GM19193 (cell line): ENCODE data around the gene ZDHHC14.

ENCODE experiments used
- POLR2A ChIP-seq: IDR thresholded peaks from 4 replicates; pipeline ENCODE4 v1.6.1; 2011; ENCODE audit not compliant: insufficient read depth, insufficient read length; ENCODE audit errors: extremely low read depth

The ZDHHC14 gene

GRCh38 chr6:157498817-157499216, 117.8 kb downstream of the ZDHHC14 start:
- TF ChIP-seq POLR2A = no peak

GRCh38 chr6:157500022-157500421, 119.0 kb downstream of the ZDHHC14 start:
- no peak for TF ChIP-seq POLR2A

GRCh38 chr6:157503018-157503747, 122.2 kb downstream of the ZDHHC14 start:
- TF ChIP-seq POLR2A = no peak

- no peak for TF ChIP-seq POLR2A
Observed at GRCh38 chr6:157505912-157506491, 125.0 kb downstream of the ZDHHC14 start.

GRCh38 chr6:157510323-157511188, 129.6 kb downstream of the ZDHHC14 start:
- no peak for TF ChIP-seq POLR2A

- no peak for TF ChIP-seq POLR2A
Observed at GRCh38 chr6:157511682-157512381, 130.8 kb downstream of the ZDHHC14 start.

- no peak for TF ChIP-seq POLR2A
Observed at GRCh38 chr6:157512382-157512682, 131.3 kb downstream of the ZDHHC14 start.

GRCh38 chr6:157513004-157513603, 132.1 kb downstream of the ZDHHC14 start:
- no peak for TF ChIP-seq POLR2A

- TF ChIP-seq POLR2A = no peak
Observed at GRCh38 chr6:157513619-157514485, 132.9 kb downstream of the ZDHHC14 start.

GRCh38 chr6:157514659-157515496, 133.9 kb downstream of the ZDHHC14 start:
- no peak for TF ChIP-seq POLR2A

- TF ChIP-seq POLR2A = no peak
Observed at GRCh38 chr6:157516319-157517026, 135.5 kb downstream of the ZDHHC14 start.

GRCh38 chr6:157517601-157518359, 136.8 kb downstream of the ZDHHC14 start:
- no peak for TF ChIP-seq POLR2A
